Right renal pelvis (tissue), 4 donors: Measurements from ENCODE around the gene ADD3. TPM values are rescaled to one million over a fixed set of nuclear protein-coding genes. Genes with fewer than 3 reads are reported as not detected.

Experiments
- DNase-seq, 4 donors: peaks; one replicate each; pipeline ENCODE4 v3.0.0-alpha.2; 2013; ENCODE audit warnings: low read depth in 4 of 4, low spot score in 3 of 4, missing footprints in 1 of 4
- polyA plus RNA-seq, 4 donors: library from polyadenylated mRNA; unstranded; fragments of 120-200 nt; gene quantifications; one replicate each; pipeline ENCODE4 v1.2.1, GENCODE V29; 2013; ENCODE audit not compliant: insufficient read length in 4 of 4

Gene ADD3
- polyA plus RNA-seq, 4 donors: 227 to 291 (median 272) TPM

DNA sequence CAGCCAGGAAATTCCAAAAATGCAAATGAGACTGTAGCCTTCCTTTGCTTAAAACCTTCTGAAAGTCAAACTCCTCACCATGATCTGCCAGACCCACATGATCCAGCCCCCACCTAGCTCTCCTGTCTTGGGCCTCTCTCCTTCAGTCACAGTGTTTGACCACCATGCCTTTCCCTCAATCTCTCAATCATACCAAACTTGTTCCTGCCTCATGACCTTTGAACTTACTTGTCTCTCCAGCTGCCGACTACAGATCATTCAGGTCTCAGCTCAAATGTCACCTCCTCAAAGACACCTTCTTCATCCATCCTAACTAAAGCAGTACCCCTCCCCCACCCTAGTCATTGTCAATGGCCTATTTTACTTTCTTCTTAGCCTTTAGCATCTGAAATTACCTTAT, 9.3 kb upstream of the ADD3 start:
- DNase-seq: no peak

DNA sequence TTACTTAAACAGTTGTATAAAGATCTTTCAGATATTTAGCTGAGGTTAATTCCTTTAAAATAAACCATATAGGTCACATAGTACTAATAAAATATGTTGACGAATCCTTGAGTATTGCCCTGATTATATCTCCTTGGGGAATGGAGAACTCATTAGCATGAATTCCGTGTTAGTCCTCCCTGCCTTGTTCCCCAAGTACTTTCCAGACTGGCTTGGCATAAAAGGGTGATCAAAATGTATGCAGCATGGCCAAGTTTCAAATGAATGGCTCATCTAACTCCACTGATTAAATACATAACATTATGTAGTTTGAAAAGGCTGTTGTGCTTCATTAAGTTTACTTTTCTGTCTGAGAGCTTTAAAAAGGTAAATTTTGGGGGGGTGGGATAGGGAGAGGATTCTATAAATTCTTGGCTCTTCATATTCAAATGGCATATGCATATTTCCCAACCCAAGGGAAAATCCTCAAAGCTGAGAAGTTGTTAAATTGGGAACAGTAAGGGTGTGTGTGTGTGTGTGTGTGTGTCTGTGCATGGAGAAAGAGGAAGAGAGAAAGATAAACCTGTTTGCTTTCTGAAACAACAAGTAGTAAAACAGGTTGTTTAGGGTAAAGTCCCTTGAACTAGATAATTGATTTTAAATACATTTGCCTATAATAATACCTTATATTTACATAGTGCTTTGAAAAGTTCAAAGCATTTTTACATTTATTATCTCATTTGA, 4.8 kb upstream of the ADD3 start:
- DNase-seq: no peak

DNA sequence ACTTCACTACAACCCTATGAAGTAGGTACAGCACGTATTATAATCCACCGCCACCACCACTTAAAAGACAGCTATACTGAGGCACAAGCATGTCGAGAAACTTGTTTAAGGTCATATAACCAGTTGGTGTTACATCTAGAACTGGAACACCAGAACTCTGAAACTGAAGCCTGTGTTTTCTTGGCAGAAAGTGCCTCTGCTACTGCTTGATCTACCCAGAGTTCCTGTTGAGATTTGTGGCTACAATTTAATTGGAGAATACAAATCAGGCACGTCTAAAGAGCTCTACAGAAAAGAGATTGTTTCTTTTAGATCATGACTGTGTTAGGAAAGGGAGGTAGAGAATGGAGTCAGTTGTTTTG, 4.3 kb upstream of the ADD3 start:
- DNase-seq: no peak

DNA sequence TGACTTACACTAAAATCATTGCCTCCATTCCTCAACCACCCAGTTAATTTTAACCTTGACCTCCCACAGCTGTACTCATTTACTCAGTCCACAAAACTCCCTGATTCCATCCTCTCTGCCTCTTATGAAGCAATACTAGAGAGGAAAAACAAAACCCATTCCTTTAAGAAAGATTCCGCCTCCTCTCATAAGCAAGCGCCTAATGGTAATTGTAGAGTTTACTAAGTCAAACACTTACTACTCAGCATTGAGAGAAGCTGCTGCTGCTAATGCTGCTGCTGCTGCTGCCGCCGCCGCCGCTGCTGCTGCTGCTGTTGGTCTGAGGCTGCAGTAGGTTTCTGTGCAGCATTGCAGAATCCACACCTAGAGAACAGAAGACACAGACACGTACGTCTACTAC, 2.1 kb upstream of the ADD3 start:
- peak in 2 of 4 donors; percentile 40 to 47 for DNase-seq

DNA sequence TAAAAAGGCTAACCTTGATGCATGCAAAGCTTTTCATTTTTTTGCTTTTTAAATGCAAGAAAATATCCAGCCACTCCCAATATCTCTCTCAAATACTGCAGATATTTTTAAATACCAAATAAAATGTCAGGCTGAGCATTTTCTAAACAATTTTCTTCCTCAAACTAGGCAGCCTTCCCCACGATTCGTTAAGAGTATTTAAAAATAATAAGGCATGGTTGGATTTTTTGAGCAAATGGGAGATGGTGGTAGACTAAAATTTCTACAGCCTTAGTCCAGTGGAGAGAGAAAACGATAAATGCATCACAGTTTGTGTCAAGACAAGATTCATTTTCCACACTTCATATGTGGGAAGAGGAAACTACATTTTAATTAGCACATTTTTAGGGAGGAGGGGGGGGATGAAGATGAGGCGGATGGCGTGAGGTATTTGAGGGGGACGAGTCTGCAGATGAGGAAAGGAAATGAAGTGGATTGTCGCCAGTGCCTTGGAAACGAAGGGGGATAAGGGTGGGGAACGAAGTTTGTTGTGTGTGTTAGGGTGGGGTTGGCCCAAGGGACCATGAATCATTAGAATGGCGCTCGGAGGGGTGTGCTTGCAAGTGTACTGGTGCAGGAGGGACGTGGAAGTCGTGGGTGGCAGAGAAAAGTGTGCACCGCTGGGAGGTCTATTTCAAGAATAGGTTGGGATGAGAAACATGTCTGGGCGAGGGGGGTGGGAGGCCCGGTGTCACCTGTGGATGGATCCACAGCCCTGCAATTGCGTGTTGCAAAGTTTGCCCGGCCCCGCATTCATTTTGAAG, 1.2 kb upstream of the ADD3 start:
- DNase-seq: no peak

DNA sequence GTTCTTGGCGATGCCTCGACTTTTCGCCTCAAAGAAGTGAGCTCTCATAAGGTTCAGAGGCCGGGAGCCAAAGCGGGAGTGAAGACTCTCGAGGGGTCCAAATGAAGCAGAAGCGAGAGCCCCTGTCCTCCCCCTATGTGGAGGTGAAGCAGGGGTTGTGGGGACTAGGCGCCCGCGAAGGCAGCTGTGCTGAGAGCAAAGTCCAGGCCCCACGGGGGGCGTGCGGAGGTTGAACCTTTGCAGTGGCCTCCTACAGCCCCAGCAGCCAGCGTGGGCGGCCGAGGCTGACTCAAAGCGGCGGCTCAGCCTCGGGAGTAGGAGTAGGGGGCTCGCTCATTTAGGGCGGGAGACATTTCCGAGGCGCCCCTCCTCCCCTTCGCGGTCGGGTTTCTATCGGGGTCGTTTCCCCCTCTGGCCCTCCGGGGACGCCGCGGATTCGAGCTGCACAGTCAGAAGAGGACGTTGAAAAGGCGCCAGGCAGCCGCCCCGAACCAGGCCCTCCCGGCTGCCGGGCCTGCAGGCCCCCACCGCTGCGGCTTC, 553 bp upstream of the ADD3 start:
- DNase-seq: peak in 1 of 4 donors; percentile 56

DNA sequence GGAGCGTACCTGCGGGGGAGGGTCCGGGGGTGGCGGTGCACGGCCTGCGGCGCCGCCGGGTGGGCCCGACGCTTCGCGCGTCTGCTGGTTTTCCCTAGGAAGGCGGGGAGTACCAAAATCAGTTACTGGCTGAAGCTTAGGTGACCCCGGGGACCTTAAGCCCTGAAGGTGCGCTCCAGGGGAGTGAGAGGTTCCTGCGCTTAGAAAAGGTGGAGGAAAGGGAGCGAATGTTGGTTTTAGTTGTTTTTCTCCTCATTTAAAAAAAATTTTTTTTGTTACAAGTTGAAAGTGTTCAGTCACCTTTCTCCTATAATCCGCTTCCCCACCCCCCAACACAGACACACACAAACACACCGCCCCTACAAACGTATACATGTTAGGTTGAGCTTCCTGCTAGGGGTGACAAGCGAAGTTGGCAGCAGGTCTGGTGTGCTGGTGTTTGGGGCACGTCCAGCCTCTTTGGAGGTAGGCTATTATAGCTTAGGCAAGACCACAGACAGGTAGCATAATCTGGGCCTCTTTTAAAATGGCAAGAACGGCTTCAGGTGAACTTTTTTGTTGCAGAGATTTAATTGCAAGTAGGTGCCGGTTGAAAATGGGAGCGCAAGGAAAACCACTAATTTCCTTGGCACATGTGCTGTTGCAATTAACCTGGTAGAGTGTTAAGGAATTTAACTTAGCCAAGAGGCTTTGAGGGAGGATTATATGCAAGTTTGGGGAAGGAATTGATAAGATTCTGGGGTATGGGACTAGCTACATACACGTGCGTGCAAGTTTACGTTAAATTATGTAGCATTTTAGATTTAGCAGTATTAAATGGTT, 945 bp downstream of the ADD3 start:
- DNase-seq: no peak

DNA sequence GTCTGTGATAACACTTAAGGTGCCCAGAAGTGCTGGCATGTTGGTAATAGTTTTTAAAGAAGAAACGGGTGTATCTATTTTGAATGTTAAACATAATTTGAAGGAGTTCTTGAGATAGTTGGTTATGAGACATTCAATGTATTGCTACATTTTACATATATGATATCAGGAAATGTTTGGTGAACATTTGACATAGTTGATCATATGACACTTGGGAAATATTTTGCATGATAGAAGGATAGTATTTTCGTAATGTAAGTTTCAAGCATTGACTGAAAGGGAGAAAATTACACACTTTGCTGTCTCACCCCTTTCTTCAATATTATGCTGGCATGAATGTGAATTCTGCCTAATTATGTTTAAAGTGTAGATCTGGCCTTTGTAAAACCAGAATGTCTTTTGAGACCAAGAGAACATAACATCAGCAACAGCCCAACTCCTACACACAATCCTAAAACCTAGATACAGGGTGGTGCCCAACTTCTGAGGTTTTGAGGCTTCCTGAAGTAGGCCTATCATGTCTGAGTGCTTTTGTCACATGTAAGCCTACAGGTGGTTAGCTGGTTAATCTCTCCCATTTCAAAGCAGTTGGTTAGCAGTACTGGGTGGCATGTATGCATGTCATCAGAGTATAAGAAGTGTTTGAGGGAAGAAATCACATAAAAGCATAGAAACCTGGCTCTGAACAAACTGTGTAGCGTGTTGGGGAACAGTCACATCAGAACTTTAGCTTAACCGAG, 2.1 kb downstream of the ADD3 start:
- DNase-seq: no peak

DNA sequence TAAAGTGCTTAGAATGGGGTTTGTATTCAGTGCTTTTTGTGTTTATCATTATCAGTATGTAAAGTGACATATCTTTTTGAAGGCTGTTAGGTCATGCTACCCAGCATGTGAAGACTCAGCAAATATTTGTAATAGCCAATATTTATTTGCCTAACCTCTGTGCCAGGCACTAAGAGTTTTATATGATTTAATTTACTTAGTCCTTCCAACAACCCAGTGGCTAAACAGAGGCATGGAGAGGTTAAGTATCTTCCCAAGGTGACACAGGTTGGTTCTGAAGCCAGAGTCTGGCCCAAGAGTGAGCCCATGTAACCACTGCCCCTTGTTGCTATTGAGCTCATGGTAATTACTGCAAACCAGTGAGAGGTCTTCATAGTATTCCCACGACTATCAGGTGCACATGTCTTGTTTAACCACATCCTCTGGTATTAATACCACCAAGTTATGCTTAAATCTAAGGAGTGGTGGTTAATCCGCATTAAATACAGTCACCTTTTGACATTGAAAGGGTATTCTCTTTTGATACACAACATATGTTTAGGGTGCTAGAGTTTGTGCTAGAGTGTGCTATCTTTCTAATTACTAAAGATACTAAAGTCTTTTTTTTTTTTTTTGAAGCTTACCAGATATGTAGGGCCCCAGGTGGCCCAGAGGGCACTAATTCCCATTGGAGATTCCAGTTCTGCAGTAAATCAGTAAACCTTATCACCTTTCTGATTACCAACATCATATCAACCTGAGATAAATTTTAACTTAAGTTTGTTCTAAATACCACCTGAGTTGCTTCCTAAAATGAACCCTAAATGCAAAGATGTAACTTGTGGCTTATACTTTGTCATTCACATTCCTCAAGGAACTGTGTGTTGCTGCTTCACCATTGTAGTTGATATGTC, 2.9 kb downstream of the ADD3 start:
- DNase-seq: no peak

DNA sequence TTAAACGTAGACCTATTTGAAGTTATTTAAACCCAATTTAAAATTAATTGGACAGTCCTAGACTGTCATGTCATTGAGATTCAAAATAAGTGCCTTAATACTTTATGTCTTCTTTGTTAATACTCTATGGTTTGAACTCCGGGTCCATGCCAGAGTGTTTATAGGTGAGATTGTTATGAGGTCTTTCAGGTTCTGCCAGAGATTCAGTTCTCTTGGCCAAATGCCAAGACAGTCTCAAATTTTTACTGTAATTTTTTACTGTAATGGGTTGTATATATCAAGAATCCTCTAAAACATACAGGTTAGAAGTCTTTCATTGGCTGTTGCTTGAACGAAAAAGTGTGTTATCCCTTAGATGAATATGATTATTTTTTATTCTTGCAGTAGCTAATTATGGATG, 3.9 kb downstream of the ADD3 start:
- DNase-seq: no peak

DNA sequence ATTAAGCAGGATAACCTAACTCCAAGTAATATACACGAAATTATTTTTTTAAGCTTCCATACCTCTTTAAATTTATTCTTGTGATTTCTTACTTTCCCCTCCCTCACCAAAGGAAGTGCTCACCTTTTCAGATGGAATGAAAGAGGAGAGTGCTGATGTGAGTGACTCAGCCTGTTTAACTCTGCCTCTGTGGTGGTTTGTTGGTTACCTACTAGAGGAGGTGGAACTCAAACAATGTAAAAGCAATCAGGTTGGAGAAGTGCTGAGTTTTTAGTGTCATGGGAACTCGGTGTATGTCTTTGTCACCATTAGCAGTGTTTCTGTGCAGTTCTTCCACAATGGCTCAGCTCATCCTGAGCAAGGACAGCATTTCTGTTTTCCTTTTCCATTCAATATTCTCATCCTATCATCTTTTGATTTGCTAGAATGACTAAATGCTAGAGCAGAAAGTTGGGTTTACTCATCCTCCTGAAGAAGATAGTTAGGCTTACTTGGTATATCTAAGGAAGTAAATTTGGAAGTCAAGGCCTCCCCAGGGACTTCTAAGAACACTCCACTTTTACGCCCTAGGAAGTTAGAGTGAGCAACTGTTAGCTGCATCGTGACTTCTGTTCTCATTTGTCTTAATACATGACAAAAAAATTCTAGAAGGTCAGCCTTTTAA, 6.0 kb downstream of the ADD3 start:
- no peak for DNase-seq

DNA sequence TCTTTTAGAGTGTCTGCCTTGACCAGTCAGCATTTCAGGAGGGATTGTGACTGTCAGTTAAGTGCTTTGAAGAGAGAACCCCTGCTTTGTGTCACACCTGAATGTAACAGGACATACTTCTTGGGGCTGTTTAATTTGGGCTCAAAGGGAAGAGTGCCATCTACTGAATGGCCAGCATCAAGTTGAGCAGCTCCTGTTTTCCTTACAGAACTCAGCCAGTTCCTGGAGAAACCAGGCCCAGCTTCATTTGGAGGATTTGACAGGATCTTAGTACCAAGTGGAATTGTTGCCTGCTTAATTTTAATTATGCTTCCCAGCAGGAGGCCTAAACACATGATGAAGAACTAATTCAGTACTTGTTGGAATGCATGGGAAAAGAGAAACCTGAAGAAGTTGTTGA, 8.3 kb downstream of the ADD3 start:
- DNase-seq: no peak

DNA sequence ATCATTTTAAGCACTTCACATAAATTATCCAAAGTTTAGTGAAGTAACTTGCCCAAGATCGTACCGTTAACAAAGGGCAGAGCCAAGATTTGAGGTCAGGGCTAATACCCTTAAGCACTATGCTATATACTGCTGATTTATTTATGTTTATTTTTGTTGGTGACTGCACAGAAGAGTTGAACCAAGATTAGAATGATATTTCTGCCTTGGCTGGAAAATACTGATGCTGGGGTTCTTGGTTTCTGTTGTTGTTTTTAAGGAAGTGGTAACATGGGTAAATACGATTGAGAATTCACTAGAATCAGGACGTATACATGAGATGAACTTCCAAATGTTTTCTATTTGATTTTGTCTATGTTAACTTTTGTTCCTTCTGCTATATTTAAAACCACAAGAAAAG, 9.3 kb downstream of the ADD3 start:
- DNase-seq: no peak

DNA sequence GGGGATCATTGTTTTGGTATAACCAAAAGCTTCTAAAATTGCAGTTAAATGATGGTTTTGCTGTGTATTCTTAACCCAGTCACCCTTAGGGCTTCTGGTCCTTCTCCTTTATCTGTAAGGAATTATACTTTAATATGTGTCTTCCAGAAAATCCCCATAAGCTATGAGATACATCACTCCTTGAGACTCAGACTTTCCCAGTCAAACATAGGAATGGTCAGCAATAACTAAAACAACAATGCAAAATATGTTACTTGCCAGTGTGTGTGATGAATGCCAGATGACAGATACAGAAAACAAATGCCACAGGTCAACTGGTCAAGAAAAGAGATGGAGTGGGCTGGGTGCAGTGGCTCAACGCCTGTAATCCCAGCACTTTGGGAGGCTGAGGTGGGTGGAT, 10.1 kb downstream of the ADD3 start:
- DNase-seq: no peak

DNA sequence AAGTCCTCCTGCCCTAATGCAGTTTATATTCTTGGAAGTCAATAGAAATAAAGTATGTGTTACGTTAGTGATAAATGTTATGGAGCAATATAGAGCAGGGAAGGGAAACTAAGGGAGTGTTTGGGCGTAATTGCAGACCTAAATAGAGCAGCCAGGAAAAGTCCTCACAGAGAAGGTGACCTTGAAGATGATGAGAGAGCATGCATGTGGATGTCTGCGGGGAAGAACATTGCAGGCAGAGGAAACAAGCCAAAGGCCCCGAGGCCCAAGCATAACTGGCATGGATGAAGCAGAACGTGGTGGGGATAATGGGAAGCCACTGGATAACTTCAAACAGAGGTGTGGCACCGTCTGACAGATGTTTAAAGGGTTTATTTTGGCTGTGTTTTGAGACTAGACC, 12.5 kb downstream of the ADD3 start:
- no peak for DNase-seq

DNA sequence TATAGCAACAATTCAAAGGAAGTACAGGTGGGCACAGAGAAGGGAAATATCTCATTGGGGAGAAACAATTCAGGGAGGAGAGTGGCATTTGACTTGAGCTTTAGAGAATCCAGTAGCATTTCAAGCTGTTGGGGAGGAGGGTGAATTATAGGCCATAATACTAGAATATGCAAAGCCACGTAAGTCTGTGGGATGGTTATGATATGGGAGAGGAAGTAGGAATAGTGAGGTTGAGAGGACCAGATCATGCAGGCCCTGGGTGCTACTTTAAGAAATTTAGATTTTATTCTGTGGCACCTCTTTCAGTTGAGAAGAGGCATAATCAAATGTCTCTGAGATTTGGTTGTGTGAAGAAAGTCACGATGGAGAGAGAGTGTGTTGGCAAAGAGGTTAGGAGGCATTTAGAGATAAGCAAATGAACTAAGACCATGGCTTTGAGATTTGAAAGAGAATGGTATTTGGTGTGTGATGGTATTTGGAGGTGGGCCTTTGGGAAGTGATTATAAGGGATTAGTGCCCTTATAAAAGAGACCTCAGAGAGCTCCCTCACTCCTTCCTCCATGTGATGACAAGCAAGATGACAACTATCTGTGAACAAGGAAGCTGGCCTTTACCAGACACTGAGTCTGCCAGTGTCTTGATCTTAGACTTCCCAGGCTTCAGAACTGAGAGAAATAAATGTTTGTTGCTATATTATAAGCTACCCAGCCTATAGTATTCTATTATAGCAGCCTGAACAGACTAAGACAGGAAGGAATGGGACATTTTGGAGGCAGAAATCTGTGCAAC, 15.1 kb downstream of the ADD3 start:
- DNase-seq: no peak

DNA sequence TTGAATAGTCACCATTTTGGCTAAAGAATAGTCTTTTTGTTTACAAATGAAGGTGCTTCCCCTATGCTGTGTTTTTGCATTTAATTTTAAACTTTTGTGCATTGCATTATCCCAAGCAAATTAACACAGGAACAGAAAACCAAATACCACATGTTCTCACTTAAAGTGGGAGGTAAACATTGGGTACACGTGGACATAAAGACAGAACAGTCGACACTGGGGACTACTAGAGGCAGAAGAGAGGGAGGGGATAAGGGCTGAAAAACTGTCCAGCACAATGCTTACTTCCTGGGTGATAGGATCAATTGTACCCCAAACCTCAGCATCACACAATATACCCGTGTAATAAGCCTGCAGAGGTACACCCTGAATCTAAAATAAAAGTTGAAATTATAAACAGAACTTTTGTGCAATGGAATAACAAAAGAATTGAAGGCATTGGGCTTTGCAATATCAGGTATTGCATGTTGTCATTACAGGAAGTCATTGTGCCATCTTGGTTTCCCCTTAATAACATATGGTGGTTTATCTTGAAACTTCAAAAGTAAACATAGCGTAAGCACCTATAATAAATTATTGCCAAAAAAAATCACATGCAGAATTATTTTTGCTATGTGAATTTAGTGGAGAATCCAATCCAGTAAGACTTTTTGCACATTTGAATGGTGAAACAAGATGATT, 16.1 kb downstream of the ADD3 start:
- DNase-seq: no peak

DNA sequence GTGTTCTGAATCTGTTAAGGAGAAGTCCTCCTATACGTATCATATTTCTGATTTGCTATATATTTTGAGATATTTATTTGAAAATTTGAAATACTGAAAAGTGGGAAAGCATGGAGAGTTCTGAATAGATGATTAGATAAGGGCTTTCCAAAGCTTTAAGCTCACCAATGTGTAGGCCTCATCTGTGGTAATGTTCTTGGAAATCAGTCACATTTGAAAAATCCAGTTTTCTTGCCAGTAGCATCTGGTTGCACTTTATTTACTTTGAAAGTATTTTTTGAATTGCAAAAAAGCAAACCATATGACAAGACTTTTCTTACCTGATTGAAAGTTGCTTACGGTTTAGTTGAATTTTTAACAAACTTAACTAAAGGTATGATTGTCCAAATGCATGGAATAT, 21.7 kb downstream of the ADD3 start:
- no peak for DNase-seq
